ENCODE data around the gene MIA.
"Not testable (repeated sequence)": the region's sequence is repeated elsewhere in the genome, so short reads cannot be mapped to it uniquely, and the experiment has no call there.

DNA sequence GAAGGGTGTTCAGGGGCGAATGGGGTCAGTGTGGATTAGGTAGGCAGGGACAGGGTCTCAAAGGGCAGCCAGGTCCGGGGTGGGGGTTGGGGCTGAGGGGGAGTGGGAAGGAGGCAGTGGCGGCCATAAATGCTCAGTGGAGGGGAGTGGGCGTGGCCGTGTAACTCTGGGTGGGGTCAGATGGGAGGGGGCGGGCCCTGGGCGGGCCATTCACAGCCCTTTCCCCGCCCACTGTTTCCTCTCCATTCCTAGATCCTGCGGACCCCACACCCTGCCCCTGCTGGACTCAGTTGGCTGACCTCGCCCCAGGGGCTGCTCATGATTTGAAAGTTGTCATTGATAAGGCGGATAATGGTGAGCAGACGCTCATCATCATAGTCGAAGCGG lies 51.0 kb downstream of the MIA start:
- not testable (repeated sequence) for TF ChIP-seq EZH2 (IDR thresholded peaks at IDR 0.05; ENCODE audit: insufficient read depth, poor library complexity, severe bottlenecking); EZH2phosphoT487 (IDR thresholded peaks at IDR 0.05; ENCODE audit: insufficient read depth, low read depth)

All from GM23248 (cell line).